H1 (cell line): ENCODE results near the gene ATP1A3.
A peak's percentile ranks its signal among the peaks of the same experiment; 100 is the strongest.

ENCODE experiments used
- CBX8 ChIP-seq: fragments of 300-800, 300-1000 bp; sonication (generic); IDR thresholded peaks from 2 replicates; pipeline ENCODE4 v1.7.1; 2016; ENCODE audit warnings: low read depth, low read length, borderline replicate concordance
- CTCF ChIP-seq, 3 experiments: IDR thresholded peaks; 1 replicate in 2 of 3; 2 replicates in 1 of 3; pipeline versions ENCODE4 v1.5.1 to v1.6.1; 2011; ENCODE audit warnings: low read length in 3 of 3, mild to moderate bottlenecking in 3 of 3, inconsistent platforms in 2 of 3, low read depth in 1 of 3, moderate library complexity in 1 of 3; ENCODE audit not compliant: insufficient read depth in 1 of 3; ENCODE audit errors: control extremely low read depth in 1 of 3
- EGR1 ChIP-seq: IDR thresholded peaks from 2 replicates; pipeline ENCODE4 v1.6.1; 2011; ENCODE audit warnings: low read depth, low read length, borderline replicate concordance
- EZH2 ChIP-seq: fragments of 200-600 bp; sonication (generic); IDR thresholded peaks from 2 replicates; pipeline ENCODE4 v1.7.1; 2012; ENCODE audit warnings: low read depth, mild to moderate bottlenecking, moderate library complexity, low read length, inconsistent platforms; ENCODE audit not compliant: severe bottlenecking
- JUN ChIP-seq: IDR thresholded peaks from 2 replicates; pipeline ENCODE4 v1.6.1; 2011; ENCODE audit warnings: low read depth, mild to moderate bottlenecking, improper control_type of control experiment, low read length
- POLR2A ChIP-seq, 2 experiments: IDR thresholded peaks; 1 replicate in 1 of 2; 2 replicates in 1 of 2; pipeline ENCODE4 v1.6.1; 2011; ENCODE audit warnings: low read depth in 2 of 2, low read length in 2 of 2, mild to moderate bottlenecking in 2 of 2; ENCODE audit errors: control extremely low read depth in 1 of 2
- RXRA ChIP-seq: IDR thresholded peaks from 2 replicates; pipeline ENCODE4 v1.6.1; 2011; ENCODE audit warnings: low read depth, mild to moderate bottlenecking, low read length, moderate library complexity; ENCODE audit not compliant: insufficient read depth
- SP4 ChIP-seq: IDR thresholded peaks from 2 replicates; pipeline ENCODE4 v1.6.1; 2012; ENCODE audit warnings: low read length, inconsistent platforms
- YY1 ChIP-seq: IDR thresholded peaks from 2 replicates; pipeline ENCODE4 v1.6.1; 2011; ENCODE audit warnings: low read depth, mild to moderate bottlenecking, low read length

DNA sequence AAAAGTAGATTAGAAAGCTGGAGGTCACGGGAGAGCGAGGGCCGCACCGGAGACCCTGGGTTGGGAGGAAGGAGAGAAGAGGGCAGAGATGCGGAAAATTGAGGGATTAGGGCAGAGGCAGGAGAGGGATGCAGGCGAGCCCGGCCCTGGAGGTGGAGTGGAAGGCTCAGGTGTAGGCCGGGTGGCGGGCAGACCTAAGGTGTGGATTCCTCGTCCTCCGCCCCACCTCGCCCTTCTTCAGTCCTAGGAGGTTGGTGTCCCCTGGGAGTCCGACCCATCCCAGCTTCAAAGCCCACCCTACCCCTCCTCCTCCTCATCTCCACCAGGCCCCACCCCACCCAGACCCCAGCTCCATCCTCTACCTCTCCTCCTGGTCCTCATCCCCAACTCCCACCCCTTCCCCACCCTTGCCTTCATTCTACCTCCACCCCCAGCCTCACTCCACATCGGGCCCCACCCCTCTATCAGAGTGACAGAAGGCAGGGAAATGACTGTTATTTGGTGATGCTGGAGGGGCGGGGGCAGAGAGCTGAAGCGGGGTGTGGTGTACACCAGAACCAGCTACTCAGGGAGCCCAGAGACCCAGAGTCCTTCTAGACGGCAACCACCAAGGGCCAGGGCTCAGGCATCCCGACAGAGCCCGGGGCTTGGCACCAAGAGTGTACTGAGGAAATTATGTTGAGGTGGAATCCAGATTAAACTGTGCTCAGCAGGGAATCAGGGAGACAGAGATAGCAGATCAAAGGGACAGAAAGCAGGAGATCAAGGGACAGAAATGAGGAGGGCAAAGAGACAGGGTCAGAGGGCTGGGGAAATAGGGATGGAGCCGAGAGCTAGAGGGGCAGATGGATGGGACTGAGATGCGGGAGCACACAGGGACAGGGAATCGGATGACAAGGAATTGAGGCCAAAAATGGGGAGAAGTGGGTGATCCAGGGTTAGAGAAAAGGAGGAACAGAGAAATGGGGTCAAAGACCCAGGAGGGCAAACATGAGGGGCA, 72.2 kb downstream of the ATP1A3 start:
- TF ChIP-seq CTCF (IDR thresholded peaks at IDR 0.05; ENCODE audit: control extremely low read depth in 1 of 3, insufficient read depth in 1 of 3, low read depth in 1 of 3, low read length in 3 of 3) = no peak
- no peak for TF ChIP-seq RXRA
- no peak for TF ChIP-seq CBX8
- peak; percentile 86 for TF ChIP-seq EZH2
- no peak for TF ChIP-seq YY1
- TF ChIP-seq EGR1 = no peak
- no peak for TF ChIP-seq POLR2A (IDR thresholded peaks at IDR 0.05; ENCODE audit: control extremely low read depth in 1 of 2, low read depth in 2 of 2, low read length in 2 of 2)
- no peak for TF ChIP-seq JUN
- TF ChIP-seq SP4 = no peak
